WI38 (cell line): Measurements from ENCODE around the gene YY1.

Experiments
- H3K4me3 ChIP-seq: 2 replicates; pipeline ENCODE4 v1.5.1; 2011; ENCODE audit warnings: low read depth, mild to moderate bottlenecking, control low read depth, low read length
- CTCF ChIP-seq: IDR thresholded peaks from 2 replicates; pipeline ENCODE4 v1.5.1; 2012; ENCODE audit warnings: low read depth, mild to moderate bottlenecking, control low read depth, low read length

YY1 gene

DNA sequence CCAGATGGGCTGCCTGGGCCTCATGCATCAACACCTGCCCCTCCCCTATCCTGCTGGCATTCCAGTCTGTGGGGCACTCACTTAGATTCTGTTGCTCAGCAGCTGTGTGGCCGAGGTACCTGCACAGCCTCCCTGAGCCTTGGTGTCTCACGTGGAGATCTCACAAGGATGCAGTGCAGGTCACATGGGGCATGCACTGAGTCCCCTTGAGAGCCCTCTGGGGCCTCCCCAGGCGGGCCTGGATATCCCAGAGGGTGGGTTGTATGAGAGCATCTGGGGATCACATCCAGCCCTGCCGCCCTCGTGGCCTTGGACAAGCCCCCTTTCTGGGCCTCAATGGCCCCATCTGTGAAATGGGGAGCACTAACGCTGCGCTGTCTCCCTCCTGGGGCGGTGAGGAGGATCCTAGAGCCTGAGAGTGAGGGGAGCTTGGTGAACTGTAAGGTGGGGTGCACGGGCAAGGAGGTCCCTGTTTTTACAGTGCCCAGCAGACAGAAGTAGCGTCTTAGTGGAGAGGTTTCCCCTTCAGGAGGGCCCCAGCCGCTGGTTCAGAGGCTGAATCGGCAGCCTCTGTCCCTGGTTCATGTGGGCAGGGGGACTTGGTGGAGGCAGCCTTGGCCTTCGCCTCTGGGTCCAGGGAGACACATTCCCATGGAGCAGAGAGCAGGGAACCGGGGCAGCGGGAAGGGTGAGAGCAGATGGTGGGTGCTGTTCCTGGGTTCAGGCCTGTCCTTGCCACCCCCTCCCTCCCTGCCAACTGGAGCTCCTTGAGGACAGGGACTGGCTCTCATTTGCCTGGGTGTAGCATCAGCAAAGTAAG is 83.4 kb downstream of the YY1 start:
- H3K4me3 ChIP-seq = no peak overlapping the region
- TF ChIP-seq CTCF = no peak

DNA sequence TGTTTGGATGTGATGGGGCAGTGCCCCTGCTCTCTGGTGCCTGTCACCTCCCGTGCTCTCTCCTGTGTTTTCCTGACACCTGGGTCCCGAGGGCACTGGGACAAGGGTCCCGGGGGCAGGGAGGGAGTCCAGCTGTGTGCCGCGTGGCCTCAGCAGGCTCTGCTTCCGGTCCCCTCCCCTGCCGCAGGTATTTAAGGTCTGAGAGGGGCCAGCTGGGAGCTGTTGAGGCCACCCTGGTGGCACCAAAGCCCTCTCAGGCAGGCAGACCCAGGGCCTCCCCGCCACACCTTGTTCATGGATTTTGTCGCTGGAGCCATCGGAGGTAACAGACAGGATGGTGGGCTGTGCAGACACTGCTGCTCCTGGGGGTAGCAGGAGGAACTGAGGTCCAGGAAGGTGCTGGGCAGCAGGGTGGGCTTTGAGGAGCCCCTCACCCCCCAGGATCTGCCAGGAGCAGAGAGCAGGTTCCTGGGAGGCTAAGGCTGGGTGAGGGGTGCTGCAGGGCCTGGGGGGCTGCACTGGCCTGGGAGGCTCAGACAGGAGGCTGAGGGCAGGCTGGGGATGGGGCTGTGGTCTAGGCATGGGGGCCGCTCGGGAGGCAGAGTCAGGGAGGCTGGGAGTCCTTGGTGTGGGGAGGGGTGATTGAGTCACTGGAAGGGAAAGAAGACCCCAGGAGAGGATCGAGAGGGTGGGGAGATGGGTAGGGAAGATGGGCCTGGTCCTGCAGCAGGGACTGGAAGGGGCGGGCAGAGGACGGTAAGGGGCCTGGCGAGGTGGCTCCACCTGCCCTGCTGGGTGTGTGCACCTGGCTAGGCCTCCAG is 84.4 kb downstream of the YY1 start, which contains the start of gene SLC25A47:
SLC25A47 (plus strand) TSS at position 219 of the 821 bp plus-strand sequence; CDS start at position 295, 76 bp downstream.
- no peak within 1 kb of the TSS for H3K4me3 ChIP-seq
- no peak for TF ChIP-seq CTCF

DNA sequence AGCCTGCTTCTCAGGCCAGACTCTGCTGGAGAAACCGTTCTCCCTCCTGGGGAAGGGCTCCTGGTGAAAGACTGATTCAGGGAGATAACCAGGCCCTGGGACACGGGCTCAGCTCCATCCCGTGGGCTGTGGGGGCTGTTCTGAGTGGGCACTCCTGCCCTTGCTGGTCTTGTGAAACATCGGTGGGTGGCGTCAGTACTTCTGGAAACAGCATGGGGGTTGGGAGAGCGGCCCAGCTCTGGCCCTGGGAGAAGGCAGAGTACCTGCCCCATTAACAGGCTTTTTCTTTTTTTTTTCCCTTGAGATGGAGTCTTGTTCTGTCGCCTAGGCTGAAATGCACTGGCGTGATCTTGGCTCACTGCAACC is 85.0 kb downstream of the YY1 start:
- H3K4me3 ChIP-seq = no peak overlapping the region
- TF ChIP-seq CTCF = no peak

- no peak for TF ChIP-seq CTCF
- H3K4me3 ChIP-seq = no peak overlapping the region
Measured at GRCh38 chr14:100325231-100325632, 86.3 kb downstream of the YY1 start.

- TF ChIP-seq CTCF = no peak
- no peak overlapping the region for H3K4me3 ChIP-seq
Measured at GRCh38 chr14:100325958-100326357, 87.0 kb downstream of the YY1 start.

- no peak for TF ChIP-seq CTCF
- no peak overlapping the region for H3K4me3 ChIP-seq
Measured at GRCh38 chr14:100327128-100327527, 88.2 kb downstream of the YY1 start.
